ENCODE measurements around the gene ELOVL4. TPM values are rescaled to one million over a fixed set of nuclear protein-coding genes. Genes with fewer than 3 reads are reported as not detected.

Gene ELOVL4
- total and polyA plus RNA-seq, 12 donors: 0.11 to 2.1 (median 0.52) TPM; not detected in 1

GRCh38 chr6:79902046-79902445 is 45.3 kb downstream of the ELOVL4 start:
- Histone ChIP-seq H3K27me3 (no peaks in the 10 kb centered on the region), H3K4me1 (replicated peaks in 1 of 2) (no peaks in the 10 kb centered on the region), H3K4me3 (no peak overlapping the region), H3K27ac (no peak overlapping the region), H3K36me3 (replicated peaks in 1 of 2) (no peaks in the 10 kb centered on the region), H3K9me3 (replicated peaks in 1 of 3) (no peaks in the 10 kb centered on the region)
- DNase-seq: no peak
- 72 to 98% (median 87%) methylated on average over 2 of the region's 2 CpGs for WGBS, 4 donors
- TF ChIP-seq POLR2A (IDR thresholded peaks at IDR 0.05): no peak
- no peak for TF ChIP-seq CTCF (IDR thresholded peaks at IDR 0.05)
- intact Hi-C loops (cut with DNase I): no loop called here

- no peak for DNase-seq
- no peak overlapping the region for H3K4me3 ChIP-seq
- H3K9me3 ChIP-seq (replicated peaks in 1 of 3): no peaks in the 10 kb centered on the region
- TF ChIP-seq CTCF (IDR thresholded peaks at IDR 0.05) (no peak), POLR2A (IDR thresholded peaks at IDR 0.05) (no peak)
- H3K27ac ChIP-seq: no peak overlapping the region
- intact Hi-C loops (cut with DNase I): no loop called here
- H3K27me3 ChIP-seq: no peaks in the 10 kb centered on the region
- H3K36me3 ChIP-seq (replicated peaks in 1 of 2): no peaks in the 10 kb centered on the region
- H3K4me1 ChIP-seq (replicated peaks in 1 of 2): no peaks in the 10 kb centered on the region
- WGBS, 4 donors: 72 to 93% (median 80%) methylated on average over 1 of the region's 1 CpG
Measured at GRCh38 chr6:79898076-79898475, 49.3 kb downstream of the ELOVL4 start.

- Histone ChIP-seq H3K36me3 (replicated peaks in 1 of 2) (no peaks in the 10 kb centered on the region), H3K27me3 (no peaks in the 10 kb centered on the region), H3K4me1 (replicated peaks in 1 of 2) (no peaks in the 10 kb centered on the region), H3K4me3 (no peak overlapping the region), H3K27ac (no peak overlapping the region), H3K9me3 (replicated peaks in 1 of 3) (no peaks in the 10 kb centered on the region)
- DNase-seq: no peak
- no peak for TF ChIP-seq CTCF (IDR thresholded peaks at IDR 0.05)
- no peak for TF ChIP-seq POLR2A (IDR thresholded peaks at IDR 0.05)
- 53 to 72% (median 60%) methylated on average over 5 of the region's 5 CpGs for WGBS, 4 donors
- intact Hi-C loops (cut with DNase I): no loop called here
Measured at GRCh38 chr6:79896075-79896449, 51.3 kb downstream of the ELOVL4 start.

GRCh38 chr6:79895382-79896074 is 51.8 kb downstream of the ELOVL4 start:
- Histone ChIP-seq H3K4me3 (no peak overlapping the region), H3K27ac (no peak overlapping the region), H3K4me1 (replicated peaks in 1 of 2) (no peaks in the 10 kb centered on the region), H3K9me3 (replicated peaks in 1 of 3) (no peaks in the 10 kb centered on the region), H3K27me3 (no peaks in the 10 kb centered on the region), H3K36me3 (replicated peaks in 1 of 2) (no peaks in the 10 kb centered on the region)
- DNase-seq: no peak
- no peak for TF ChIP-seq POLR2A (IDR thresholded peaks at IDR 0.05)
- no peak for TF ChIP-seq CTCF (IDR thresholded peaks at IDR 0.05)
- intact Hi-C loops (cut with DNase I): no loop called here

Data from adrenal gland (tissue), 12 donors.